ENCODE measurements around the gene HIP1. TPM values are rescaled to one million over a fixed set of nuclear protein-coding genes. Genes with fewer than 3 reads are reported as not detected.
A peak's percentile ranks its signal among the peaks of the same experiment; 100 is the strongest.
"Not testable (repeated sequence)": the region's sequence is repeated elsewhere in the genome, so short reads cannot be mapped to it uniquely, and the experiment has no call there.

Gene HIP1
- total RNA-seq, 1 experiment from 2014 or later: 34.6 TPM

DNA sequence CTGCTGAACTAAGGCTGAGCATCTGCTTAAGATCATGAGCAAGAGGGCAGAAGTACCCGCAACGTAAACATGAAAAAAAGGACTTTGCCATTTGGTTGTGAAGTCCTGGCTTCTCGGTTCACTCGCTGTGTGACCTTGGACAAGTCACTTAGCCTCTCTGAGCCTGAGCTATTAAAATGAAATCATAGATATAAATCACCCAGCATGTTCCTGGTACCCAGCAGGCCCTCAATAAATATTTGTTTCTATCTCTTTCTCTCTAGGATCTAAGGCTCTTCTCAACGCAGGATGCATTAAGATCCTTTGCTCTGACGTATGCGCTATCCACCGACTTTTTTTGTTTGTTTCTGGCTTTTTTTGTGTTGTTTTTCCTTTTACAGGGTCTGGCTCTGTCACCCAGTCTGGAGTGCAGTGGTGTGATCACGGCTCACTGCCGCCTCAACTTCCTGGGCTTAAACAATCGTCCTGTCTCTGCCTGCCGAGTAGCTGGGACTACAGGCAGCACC, 6.7 kb downstream of the HIP1 start:
- DNase-seq: no peak
- no peaks in the 10 kb centered on the region for H3K36me3 ChIP-seq (replicated peaks; ENCODE audit: control insufficient read depth, insufficient read depth, low read length)
- H3K4me3 ChIP-seq (ENCODE audit: insufficient read depth, low read depth, low read length): no peak overlapping the region
- no peaks in the 10 kb centered on the region for H3K27me3 ChIP-seq (ENCODE audit: control insufficient read depth, insufficient read depth, low read length)

DNA sequence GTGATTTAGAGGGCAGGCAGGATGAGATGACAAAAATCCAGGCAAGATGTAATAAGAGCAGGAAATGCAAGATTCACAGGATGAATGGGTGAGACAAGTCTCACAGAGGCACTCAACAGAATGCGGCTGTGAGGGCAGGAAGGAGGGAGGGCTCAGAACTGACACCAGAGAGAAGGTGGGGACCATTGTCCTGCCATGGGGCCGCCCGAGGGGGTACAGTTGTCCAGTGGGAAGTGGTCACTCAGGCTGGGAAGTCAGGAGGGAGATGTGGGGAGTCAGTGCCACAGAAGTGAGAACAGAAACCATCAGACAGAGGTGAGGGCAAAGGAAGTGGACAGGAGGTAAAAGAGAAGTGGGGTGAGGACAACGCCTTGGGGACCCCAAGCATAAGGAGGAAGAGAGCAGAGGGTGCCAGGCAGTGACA, 8.9 kb downstream of the HIP1 start:
- Histone ChIP-seq H3K27me3 (ENCODE audit: control insufficient read depth, insufficient read depth, low read length) (no peaks in the 10 kb centered on the region), H3K4me3 (ENCODE audit: insufficient read depth, low read depth, low read length) (no peak overlapping the region), H3K36me3 (replicated peaks; ENCODE audit: control insufficient read depth, insufficient read depth, low read length) (no peaks in the 10 kb centered on the region)
- DNase-seq: no peak

DNA sequence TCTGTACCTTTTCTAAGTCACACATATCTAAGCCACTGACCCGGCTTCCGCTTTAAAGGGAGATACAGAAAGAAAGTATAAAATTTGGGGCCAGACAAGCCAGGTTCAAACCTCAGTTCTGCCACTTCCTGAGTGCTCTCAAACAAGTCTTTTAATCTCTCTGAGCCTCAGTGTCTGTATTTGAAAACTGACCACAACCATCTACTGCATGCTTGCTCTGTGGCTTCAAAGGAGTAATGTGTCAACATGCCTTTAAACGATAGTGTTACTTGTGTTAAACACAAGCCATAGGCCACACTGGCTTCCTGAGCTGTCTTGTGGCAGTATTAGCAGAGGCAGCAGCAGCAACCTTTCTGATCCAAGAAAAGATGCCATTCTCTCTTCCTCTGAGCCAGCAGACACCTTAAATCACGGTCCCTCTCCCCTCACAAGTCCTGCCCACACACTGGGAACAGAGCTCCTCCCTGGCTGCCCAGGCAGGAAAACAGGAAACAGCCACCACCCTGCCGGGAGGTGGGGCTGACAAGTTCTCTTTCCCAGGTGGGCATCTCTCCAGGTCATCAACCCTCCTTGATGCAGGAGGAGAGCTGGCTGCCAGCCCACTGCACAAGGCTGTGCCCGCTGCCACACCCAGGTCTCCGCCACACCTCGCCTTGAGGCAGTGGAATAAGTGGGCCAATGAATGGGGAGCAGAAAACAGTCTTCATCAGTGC, 10.7 kb downstream of the HIP1 start:
- Histone ChIP-seq H3K4me3 (ENCODE audit: insufficient read depth, low read depth, low read length) (no peak overlapping the region), H3K36me3 (replicated peaks; ENCODE audit: control insufficient read depth, insufficient read depth, low read length) (no peaks in the 10 kb centered on the region), H3K27me3 (ENCODE audit: control insufficient read depth, insufficient read depth, low read length) (no peaks in the 10 kb centered on the region)
- DNase-seq: peak; percentile 69

DNA sequence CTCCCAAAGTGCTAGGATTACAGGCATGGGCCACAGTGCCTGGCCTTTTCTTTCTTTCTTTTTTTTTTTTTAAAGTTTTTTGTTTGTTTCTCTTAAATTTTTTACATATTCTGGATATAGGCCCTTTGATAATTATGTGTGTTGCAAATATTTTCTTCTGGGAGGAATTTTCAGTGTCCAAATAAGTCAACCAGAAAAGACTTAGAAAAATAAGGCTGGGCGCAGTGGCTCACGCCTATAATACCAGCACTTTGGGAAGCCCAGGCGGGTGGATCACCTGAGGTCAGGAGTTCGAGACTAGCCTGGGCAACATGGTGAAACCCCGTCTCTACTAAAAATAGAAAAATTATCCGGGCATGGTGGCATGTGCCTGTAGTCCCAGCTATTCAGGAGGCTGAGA, 11.4 kb downstream of the HIP1 start:
- not testable (repeated sequence) for H3K27me3 ChIP-seq (ENCODE audit: control insufficient read depth, insufficient read depth, low read length); H3K36me3 ChIP-seq (replicated peaks; ENCODE audit: control insufficient read depth, insufficient read depth, low read length); H3K4me3 ChIP-seq (ENCODE audit: insufficient read depth, low read depth, low read length); DNase-seq

DNA sequence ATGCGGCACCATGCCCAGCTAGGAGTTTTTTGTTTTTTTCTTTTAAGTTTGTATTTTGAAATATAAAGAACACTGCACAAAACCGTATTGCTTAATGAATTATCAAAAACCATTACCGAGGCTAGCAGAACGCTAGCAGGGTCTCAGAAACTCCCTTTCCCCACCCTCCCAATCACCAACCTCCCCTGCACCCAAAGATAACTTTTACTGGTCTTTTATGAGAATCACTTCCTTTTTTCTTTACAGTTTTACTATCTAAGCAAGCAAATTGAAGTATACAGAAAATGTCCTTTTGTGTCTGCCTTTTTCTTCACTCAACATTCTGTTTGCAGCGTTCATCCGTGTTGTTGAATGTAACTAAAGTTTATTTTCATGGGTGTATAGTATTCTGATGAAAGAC, 13.4 kb downstream of the HIP1 start:
- no peak for DNase-seq
- Histone ChIP-seq H3K4me3 (ENCODE audit: insufficient read depth, low read depth, low read length) (no peak overlapping the region), H3K36me3 (replicated peaks; ENCODE audit: control insufficient read depth, insufficient read depth, low read length) (no peaks in the 10 kb centered on the region), H3K27me3 (ENCODE audit: control insufficient read depth, insufficient read depth, low read length) (no peaks in the 10 kb centered on the region)

DNA sequence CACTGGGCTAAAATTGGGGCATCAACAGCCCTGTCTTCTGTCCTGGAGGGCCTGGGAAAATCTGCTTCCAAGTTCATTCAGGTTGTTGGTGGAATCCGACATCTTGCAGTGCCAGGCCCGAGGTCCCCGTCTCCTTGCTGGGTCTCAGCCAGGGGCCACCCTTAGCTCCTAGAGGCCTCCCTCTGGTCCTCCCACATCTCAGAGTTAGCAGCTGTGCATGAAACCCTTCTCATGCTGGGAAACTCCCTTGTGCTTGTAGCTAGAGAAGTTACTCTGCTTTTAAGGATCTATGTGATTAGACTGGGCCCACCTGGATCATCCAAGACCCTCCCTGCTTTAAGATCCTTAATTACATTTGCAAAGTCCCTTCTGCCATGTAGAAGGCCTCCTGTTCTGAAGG, 15.3 kb downstream of the HIP1 start:
- no peaks in the 10 kb centered on the region for H3K36me3 ChIP-seq (replicated peaks; ENCODE audit: control insufficient read depth, insufficient read depth, low read length)
- H3K4me3 ChIP-seq (ENCODE audit: insufficient read depth, low read depth, low read length): no peak overlapping the region
- DNase-seq: no peak
- no peaks in the 10 kb centered on the region for H3K27me3 ChIP-seq (ENCODE audit: control insufficient read depth, insufficient read depth, low read length)

DNA sequence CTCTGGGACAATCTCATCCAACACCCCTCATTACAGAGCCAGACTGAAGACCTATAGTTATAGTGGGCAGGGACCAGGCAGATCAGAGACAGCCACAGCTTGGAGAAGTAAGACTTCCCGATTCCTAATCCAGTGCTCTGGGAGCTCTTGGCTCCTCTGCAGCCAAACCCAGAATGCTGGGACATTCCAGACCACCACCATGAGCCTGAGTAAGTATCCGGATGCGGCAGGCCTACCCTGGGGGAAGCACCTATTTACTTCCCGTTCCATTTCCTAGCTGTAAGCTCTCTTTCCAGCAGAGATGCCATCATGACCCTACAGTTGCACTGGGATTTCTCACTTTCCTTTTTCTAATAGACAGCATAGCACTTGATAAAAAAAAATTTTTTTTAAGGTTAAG, 16.4 kb downstream of the HIP1 start:
- no peak for DNase-seq
- Histone ChIP-seq H3K36me3 (replicated peaks; ENCODE audit: control insufficient read depth, insufficient read depth, low read length) (no peaks in the 10 kb centered on the region), H3K4me3 (ENCODE audit: insufficient read depth, low read depth, low read length) (no peak overlapping the region), H3K27me3 (ENCODE audit: control insufficient read depth, insufficient read depth, low read length) (no peaks in the 10 kb centered on the region)

DNA sequence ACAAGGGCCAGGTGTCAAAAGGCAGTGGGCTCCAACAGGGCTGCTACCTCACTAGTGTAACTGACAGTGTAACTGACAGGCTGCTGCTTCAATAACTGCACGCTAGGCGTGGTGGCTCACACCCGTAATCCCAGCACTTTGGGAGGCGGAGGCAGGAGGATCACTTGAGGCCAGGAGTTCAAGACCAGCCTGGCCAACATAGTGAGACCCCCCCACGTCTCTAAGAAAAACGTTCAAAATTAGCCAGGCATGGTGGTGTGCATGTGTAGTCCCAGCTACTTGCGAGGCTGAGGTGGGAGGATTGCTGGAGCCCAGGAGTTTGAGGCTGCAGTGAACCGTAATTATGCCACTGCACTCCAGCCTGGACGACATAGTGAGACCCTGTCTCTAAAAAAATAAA, 16.8 kb downstream of the HIP1 start:
- not testable (repeated sequence) for H3K4me3 ChIP-seq (ENCODE audit: insufficient read depth, low read depth, low read length); H3K36me3 ChIP-seq (replicated peaks; ENCODE audit: control insufficient read depth, insufficient read depth, low read length); H3K27me3 ChIP-seq (ENCODE audit: control insufficient read depth, insufficient read depth, low read length); DNase-seq

DNA sequence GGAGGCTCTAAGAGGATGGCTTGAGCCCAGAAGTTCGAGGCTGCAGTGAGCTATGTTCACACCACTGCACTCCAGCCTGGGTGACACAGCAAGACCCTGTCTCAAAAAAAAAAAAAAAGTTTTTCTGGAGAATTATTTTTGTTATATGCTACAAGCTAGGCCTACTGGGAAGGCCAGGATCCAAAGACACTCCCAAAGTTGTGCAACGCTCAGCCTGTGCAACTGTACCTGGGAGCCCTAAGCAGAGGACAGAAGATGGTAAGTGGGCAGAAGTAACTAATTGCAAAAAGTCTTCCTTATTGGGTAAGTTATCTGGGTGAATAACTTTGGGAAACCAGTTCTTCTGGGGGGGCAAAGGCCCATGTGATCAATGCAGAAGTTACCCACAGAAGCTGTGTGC, 17.3 kb downstream of the HIP1 start:
- DNase-seq: no peak
- H3K36me3 ChIP-seq (replicated peaks; ENCODE audit: control insufficient read depth, insufficient read depth, low read length): no peaks in the 10 kb centered on the region
- no peak overlapping the region for H3K4me3 ChIP-seq (ENCODE audit: insufficient read depth, low read depth, low read length)
- no peaks in the 10 kb centered on the region for H3K27me3 ChIP-seq (ENCODE audit: control insufficient read depth, insufficient read depth, low read length)

DNA sequence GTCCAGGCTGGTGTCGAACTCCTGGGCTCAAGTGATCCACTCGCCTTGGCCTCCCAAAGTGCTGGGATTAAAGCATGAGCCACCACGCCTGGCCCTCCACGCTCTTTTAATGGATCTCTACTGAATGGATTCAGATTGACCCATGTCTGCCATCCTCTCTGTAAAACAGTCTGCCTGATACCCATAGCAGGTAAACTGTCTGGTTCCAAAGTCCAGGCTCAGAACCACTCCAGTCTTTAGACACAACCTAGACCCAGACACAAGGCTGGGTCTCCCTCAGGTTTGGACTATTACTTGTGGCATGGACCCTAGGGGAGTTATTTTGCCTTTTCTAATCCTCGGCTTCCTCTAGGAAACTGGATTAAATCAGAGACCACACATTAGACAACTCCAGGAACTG, 19.1 kb downstream of the HIP1 start:
- Histone ChIP-seq H3K27me3 (ENCODE audit: control insufficient read depth, insufficient read depth, low read length) (no peaks in the 10 kb centered on the region), H3K36me3 (replicated peaks; ENCODE audit: control insufficient read depth, insufficient read depth, low read length) (no peaks in the 10 kb centered on the region), H3K4me3 (ENCODE audit: insufficient read depth, low read depth, low read length) (no peak overlapping the region)
- DNase-seq: no peak

DNA sequence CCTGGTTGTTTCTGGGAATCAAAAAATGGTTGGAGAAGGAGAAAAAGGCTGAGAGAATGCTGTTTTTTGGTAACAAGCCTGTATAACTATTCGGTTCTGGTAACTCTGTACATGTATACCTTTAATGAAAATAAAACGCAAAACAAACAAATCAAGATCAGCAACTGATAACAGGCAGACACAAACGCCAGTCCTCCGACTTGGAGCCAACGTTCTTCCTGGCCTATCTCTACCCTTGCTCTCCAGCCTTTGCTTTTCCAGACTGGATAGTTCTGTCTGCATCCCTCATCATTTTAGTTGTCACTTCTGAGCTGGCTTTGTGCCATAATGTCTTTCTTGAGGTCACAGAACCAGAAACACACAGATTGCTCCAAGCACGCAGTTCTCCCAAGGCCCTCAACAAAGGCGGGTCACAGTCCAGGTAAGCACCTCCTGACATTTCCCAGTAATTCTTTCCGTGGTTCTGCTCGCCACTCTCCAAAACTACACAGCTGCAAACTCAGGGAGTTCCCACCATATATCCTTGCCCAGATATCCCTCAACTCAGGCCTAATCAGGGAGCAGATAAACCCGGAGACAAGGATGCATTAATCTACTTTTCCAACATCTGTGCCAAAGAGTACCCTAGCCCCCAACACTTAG, 20.2 kb downstream of the HIP1 start:
- Histone ChIP-seq H3K36me3 (replicated peaks; ENCODE audit: control insufficient read depth, insufficient read depth, low read length) (no peaks in the 10 kb centered on the region), H3K27me3 (ENCODE audit: control insufficient read depth, insufficient read depth, low read length) (no peaks in the 10 kb centered on the region), H3K4me3 (ENCODE audit: insufficient read depth, low read depth, low read length) (no peak overlapping the region)
- DNase-seq: no peak

DNA sequence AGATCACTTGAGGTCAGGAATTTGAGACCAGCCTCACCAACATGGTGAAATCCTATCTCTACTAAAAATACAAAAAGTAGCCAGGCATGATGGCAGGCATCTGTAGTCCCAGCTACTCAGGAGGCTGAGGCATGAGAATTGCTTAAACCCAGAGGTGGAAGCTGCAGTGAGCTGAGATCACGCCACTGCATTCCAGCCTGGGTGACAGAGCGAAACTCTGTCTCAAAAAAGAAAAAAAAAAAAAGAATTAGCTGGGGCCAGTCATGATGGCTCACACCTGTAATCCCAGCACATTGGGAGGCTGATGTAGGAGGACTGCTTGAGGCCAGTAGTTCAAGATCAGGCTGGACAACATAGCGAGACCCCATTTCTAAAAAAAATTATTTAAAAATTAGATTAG, 21.0 kb downstream of the HIP1 start:
- H3K4me3 ChIP-seq (ENCODE audit: insufficient read depth, low read depth, low read length); H3K27me3 ChIP-seq (ENCODE audit: control insufficient read depth, insufficient read depth, low read length); H3K36me3 ChIP-seq (replicated peaks; ENCODE audit: control insufficient read depth, insufficient read depth, low read length); DNase-seq: not testable (repeated sequence)

DNA sequence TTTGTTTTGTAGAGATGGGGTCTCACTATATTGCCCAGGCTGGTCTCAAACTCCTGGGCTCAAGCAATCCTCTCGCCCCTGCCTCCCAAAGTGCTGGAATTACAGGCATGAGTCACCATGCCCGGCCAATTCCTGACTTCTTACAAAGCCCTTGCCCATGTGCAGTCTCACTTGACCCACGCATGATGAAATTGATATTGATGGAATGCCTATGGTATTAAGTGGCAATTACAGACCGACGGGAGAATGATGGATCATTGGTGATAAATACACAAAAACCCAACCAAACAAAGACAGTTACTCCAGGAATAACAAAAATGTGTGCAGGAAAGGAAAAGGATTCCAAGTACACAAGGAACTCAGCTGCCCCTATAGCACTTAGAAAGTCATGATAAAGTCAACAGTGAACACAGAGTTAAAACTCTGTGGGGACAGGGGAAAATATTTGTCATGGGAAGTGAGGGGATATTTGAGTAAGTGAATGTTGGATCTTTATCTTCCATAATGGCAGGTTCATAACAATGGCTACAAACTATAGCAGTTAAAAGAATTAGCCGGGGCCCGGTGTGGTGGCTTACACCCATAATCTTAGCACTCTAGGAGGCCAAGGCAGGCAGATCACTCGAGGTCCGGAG, 21.6 kb downstream of the HIP1 start:
- H3K4me3 ChIP-seq (ENCODE audit: insufficient read depth, low read depth, low read length): no peak overlapping the region
- DNase-seq: no peak

DNA sequence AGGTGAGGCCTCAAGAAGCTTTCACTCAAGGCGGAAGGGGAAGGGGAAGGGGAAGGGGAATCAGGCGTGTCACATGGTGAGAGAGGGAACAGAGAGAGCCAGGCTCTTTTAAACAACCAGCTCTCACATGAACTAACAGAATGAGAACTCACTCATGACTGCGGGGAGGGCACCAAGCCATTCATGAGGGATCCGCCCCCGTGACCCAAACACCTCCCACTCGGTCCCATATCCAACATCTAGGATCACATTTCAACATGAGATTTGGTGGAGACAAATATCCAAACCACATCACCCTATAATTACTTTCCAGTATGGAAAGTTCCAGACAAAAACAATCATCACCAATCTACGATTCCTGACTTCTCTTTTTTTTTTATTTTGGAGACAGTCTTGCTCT, 22.9 kb downstream of the HIP1 start:
- Histone ChIP-seq H3K27me3 (ENCODE audit: control insufficient read depth, insufficient read depth, low read length) (no peaks in the 10 kb centered on the region), H3K4me3 (ENCODE audit: insufficient read depth, low read depth, low read length) (no peak overlapping the region), H3K36me3 (replicated peaks; ENCODE audit: control insufficient read depth, insufficient read depth, low read length) (no peaks in the 10 kb centered on the region)
- no peak for DNase-seq

More for the DNA sequence above, 21.6 kb downstream of the HIP1 start:
- Histone ChIP-seq H3K36me3 (replicated peaks; ENCODE audit: control insufficient read depth, insufficient read depth, low read length) (no peaks in the 10 kb centered on the region), H3K27me3 (ENCODE audit: control insufficient read depth, insufficient read depth, low read length) (no peaks in the 10 kb centered on the region)

Measured in H7 (cell line).